PC-3 (cell line): Measurements from ENCODE around the gene MAB21L4. TPM values are rescaled to one million over a fixed set of nuclear protein-coding genes. Genes with fewer than 3 reads are reported as not detected.

ENCODE experiments used
- ATAC-seq: fragments of 200-7000 bp; cut with Tn5 transposase; 2 replicates; pipeline ENCODE4 v1.9.1; 2020; ENCODE audit warnings: mild to moderate bottlenecking, moderate library complexity
- BruUV-seq: library from RNA; stranded (reverse); fragments of 400-500 nt; replicated peaks from 2 replicates; lab custom pipeline; 2021; lab: Mats Ljungman, UMichigan
- CTCF ChIA-PET: fragments of 300-600 bp; sonication (Branson Sonifier 250); formaldehyde crosslinking; loops from one replicate; lab custom pipeline; 2022; ENCODE audit warnings: antibody characterized with exemption; lab: Charles Lee
- POLR2A ChIA-PET: fragments of 300-600 bp; sonication (Branson Sonifier 250); formaldehyde crosslinking; loops from one replicate; lab custom pipeline; 2022; ENCODE audit warnings: antibody characterized with exemption; ENCODE audit not compliant: unreplicated experiment; lab: Charles Lee
- DNase-seq: peaks from one replicate; pipeline ENCODE4 v3.0.0-alpha.2; 2015
- H2AFZ ChIP-seq: fragments of 300-600 bp; sonication (generic); 2 replicates; pipeline ENCODE4 v1.6.0; 2016; ENCODE audit warnings: antibody characterized with exemption, low read length
- H3F3A ChIP-seq: fragments of 300-600 bp; sonication (generic); one replicate; pipeline ENCODE4 v1.6.0; 2017; ENCODE audit warnings: antibody characterized with exemption, low read length, control low read depth, mild to moderate bottlenecking; ENCODE audit not compliant: unreplicated experiment
- H3K27ac ChIP-seq: fragments of 300-600 bp; sonication (generic); 2 replicates; pipeline ENCODE4 v1.5.1; 2016; ENCODE audit warnings: mild to moderate bottlenecking, low read length
- H3K27me3 ChIP-seq: fragments of 300-600 bp; sonication (generic); 2 replicates; pipeline ENCODE4 v1.6.1; 2016; ENCODE audit warnings: low read length, mixed read lengths
- H3K36me3 ChIP-seq: fragments of 300-600 bp; sonication (generic); 2 replicates; pipeline ENCODE4 v1.6.1; 2016; ENCODE audit warnings: low read depth, mixed run types, low read length, mixed read lengths
- H3K4me1 ChIP-seq: fragments of 300-600 bp; sonication (generic); 2 replicates; pipeline ENCODE4 v1.5.1; 2016; ENCODE audit warnings: low read length; ENCODE audit not compliant: insufficient read depth
- H3K4me2 ChIP-seq: fragments of 300-600 bp; sonication (generic); 2 replicates; pipeline ENCODE4 v1.6.0; 2016; ENCODE audit warnings: low read length
- H3K4me3 ChIP-seq: fragments of 300-600 bp; sonication (generic); 2 replicates; pipeline ENCODE4 v1.5.1; 2016; ENCODE audit warnings: mild to moderate bottlenecking, low read length, mixed read lengths
- H3K79me2 ChIP-seq: fragments of 300-600 bp; sonication (generic); 2 replicates; pipeline ENCODE4 v1.6.1; 2017; ENCODE audit warnings: low read length, mixed read lengths
- H3K9ac ChIP-seq: fragments of 300-600 bp; sonication (generic); 2 replicates; pipeline ENCODE4 v1.6.0; 2016; ENCODE audit warnings: mild to moderate bottlenecking, low read length
- H3K9me2 ChIP-seq: fragments of 300-600 bp; sonication (generic); replicated peaks from 2 replicates; pipeline ENCODE4 v1.6.1; 2016; ENCODE audit warnings: mixed run types, low read length, mixed read lengths
- H3K9me3 ChIP-seq: fragments of 300-600 bp; sonication (generic); 2 replicates; pipeline ENCODE4 v1.6.1; 2016; ENCODE audit warnings: low read length, mixed read lengths
- H4K20me1 ChIP-seq: fragments of 300-600 bp; sonication (generic); 2 replicates; pipeline ENCODE4 v1.6.1; 2016; ENCODE audit warnings: low read length, mixed read lengths
- EZH2 ChIP-seq: fragments of 300-600 bp; sonication (generic); IDR thresholded peaks from one replicate; pipeline ENCODE4 v1.6.1; 2017; ENCODE audit warnings: antibody characterized with exemption, mild to moderate bottlenecking, low read length; ENCODE audit not compliant: unreplicated experiment
- EZH2phosphoT487 ChIP-seq: fragments of 300-600 bp; sonication (generic); IDR thresholded peaks from 2 replicates; pipeline ENCODE4 v1.6.1; 2018; ENCODE audit warnings: mild to moderate bottlenecking, antibody characterized with exemption, low read length, borderline replicate concordance
- intact Hi-C: fragments of 100-400 bp; cut with micrococcal nuclease; formaldehyde crosslinking; loops from 2 replicates; pipeline ENCODE4 v1.9.0; 2023
- total RNA-seq: library from RNA; depleted of rRNA; stranded (reverse); fragments of >200 nt; gene quantifications from 2 replicates; pipeline ENCODE4 v1.2.3, GENCODE V29; 2014
- TF ChIP-seq, protein P1 (sequence below): fragments of 300-600 bp; sonication (generic); conservative IDR thresholded peaks from 2 replicates; pipeline ENCODE4 v1.5.1; 2017; ENCODE audit warnings: antibody characterized with exemption, low read depth, mild to moderate bottlenecking, low read length

Gene MAB21L4
- total RNA-seq, 1 experiment from 2014 or later, result 1.0 TPM

DNA sequence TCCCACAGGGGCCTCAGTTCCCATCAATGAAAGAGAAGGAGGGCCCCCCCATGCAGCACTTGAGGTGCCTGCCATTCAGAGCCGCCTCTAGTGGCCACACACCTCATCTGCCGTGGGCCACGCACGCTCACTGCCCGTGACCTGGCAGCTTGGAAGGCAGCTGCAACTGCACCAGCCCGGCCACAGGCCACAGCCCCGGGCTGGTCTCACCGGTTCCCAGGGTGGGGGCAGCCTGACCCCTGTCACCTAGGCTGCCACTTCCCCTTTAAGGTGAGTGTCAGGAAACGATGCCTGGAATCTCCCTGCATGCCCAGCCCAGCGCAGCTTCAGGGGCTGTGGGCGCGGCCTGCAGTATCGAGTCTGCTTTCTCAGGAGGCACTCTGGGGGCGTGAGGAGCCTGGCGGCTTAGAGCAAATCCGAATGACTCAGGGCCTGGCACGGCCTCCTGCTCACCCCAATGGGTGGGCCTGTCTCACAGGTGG is 2.6 kb downstream of the MAB21L4 start:
- Histone ChIP-seq H3K4me1 (peaks cover 20% of the 10 kb centered on the region), H3K4me3 (no peak overlapping the region), H3K4me2 (no peak overlapping the region), H3K9me3 (no peaks in the 10 kb centered on the region), H3K27me3 (no peaks in the 10 kb centered on the region), H3K36me3 (no peaks in the 10 kb centered on the region), H3F3A (no peaks in the 10 kb centered on the region), H3K27ac (no peak overlapping the region), H4K20me1 (no peaks in the 10 kb centered on the region), H2AFZ (no peak overlapping the region), H3K9me2 (no peaks in the 10 kb centered on the region), H3K9ac (no peak overlapping the region), H3K79me2 (no peaks in the 10 kb centered on the region)
- DNase-seq, result peak; percentile 38
- CTCF ChIA-PET, result no interaction called here
- POLR2A ChIA-PET, result no interaction called here
- intact Hi-C loops, result no loop called here
- no TSS peak for BruUV-seq
- TF ChIP-seq EZH2phosphoT487 (no peak), EZH2 (no peak)
- TF ChIP-seq, protein P1, sequence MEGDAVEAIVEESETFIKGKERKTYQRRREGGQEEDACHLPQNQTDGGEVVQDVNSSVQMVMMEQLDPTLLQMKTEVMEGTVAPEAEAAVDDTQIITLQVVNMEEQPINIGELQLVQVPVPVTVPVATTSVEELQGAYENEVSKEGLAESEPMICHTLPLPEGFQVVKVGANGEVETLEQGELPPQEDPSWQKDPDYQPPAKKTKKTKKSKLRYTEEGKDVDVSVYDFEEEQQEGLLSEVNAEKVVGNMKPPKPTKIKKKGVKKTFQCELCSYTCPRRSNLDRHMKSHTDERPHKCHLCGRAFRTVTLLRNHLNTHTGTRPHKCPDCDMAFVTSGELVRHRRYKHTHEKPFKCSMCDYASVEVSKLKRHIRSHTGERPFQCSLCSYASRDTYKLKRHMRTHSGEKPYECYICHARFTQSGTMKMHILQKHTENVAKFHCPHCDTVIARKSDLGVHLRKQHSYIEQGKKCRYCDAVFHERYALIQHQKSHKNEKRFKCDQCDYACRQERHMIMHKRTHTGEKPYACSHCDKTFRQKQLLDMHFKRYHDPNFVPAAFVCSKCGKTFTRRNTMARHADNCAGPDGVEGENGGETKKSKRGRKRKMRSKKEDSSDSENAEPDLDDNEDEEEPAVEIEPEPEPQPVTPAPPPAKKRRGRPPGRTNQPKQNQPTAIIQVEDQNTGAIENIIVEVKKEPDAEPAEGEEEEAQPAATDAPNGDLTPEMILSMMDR, result no peak
- no peak for ATAC-seq

DNA sequence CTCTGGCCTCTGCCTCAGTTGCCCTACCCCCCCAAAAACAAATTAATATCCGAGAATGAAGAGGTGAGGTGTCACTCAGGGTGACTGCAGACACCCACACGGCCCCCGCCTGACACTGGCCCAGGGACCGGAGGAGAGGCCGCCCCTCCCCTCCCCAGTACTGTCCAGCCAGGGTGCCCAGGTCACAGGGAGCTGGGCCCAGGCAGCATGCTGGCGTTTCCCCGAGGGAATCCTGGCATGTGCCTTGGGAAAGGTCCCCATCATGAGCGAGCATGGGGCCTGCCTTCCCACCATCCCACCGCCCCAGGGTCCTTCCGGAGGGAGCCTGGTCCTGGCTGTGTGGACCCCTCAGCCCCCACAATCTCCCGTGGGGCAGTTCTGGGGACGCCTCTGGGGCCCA is 3.0 kb downstream of the MAB21L4 start:
- ATAC-seq, result no peak
- no peaks in the 10 kb centered on the region for H3F3A ChIP-seq
- no peak overlapping the region for H3K27ac ChIP-seq
- no TSS peak for BruUV-seq
- POLR2A ChIA-PET, result no interaction called here
- no peak overlapping the region for H3K4me3 ChIP-seq
- no peaks in the 10 kb centered on the region for H3K79me2 ChIP-seq
- no peak overlapping the region for H3K9ac ChIP-seq
- no peaks in the 10 kb centered on the region for H4K20me1 ChIP-seq
- H3K27me3 ChIP-seq, result no peaks in the 10 kb centered on the region
- H2AFZ ChIP-seq, result no peak overlapping the region
- TF ChIP-seq EZH2phosphoT487 (no peak), EZH2 (no peak)
- TF ChIP-seq, protein P1, result no peak
- H3K4me2 ChIP-seq, result no peak overlapping the region
- no peaks in the 10 kb centered on the region for H3K36me3 ChIP-seq
- intact Hi-C loops, result no loop called here
- DNase-seq, result no peak
- no peaks in the 10 kb centered on the region for H3K9me2 ChIP-seq
- CTCF ChIA-PET, result no interaction called here
- H3K9me3 ChIP-seq, result no peaks in the 10 kb centered on the region
- peaks cover 17% of the 10 kb centered on the region for H3K4me1 ChIP-seq

DNA sequence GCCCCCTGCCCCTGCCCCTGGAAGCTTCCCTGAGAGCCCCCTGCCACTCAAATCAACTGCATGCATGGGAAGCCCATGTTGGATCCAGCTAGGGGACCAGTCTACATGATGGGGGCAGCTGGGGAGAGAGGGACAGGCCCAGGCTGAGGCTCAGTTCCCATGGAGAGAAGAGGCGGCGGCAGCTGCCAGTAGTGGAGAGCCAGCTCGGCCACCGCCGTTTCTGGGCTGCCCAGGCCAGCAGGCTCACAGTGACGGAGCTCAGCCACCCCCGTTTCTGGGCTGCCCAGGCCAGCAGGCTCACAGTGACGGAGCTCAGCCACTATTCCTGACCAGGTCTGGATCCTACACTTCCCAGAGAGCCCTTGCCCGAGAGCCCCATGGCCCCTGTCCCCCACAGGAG is 3.6 kb downstream of the MAB21L4 start:
- Histone ChIP-seq H3K4me2 (no peak overlapping the region), H3K27ac (no peak overlapping the region), H4K20me1 (no peaks in the 10 kb centered on the region), H3K4me1 (peaks cover 15% of the 10 kb centered on the region), H3F3A (no peaks in the 10 kb centered on the region), H3K79me2 (no peaks in the 10 kb centered on the region), H3K9me3 (no peaks in the 10 kb centered on the region), H3K9ac (no peak overlapping the region), H3K27me3 (no peaks in the 10 kb centered on the region), H2AFZ (no peak overlapping the region), H3K4me3 (no peak overlapping the region), H3K36me3 (no peaks in the 10 kb centered on the region), H3K9me2 (no peaks in the 10 kb centered on the region)
- no peak for DNase-seq
- no peak for TF ChIP-seq EZH2
- TF ChIP-seq, protein P1, result no peak
- no peak for TF ChIP-seq EZH2phosphoT487
- ChIA-PET CTCF (no interaction called here), POLR2A (interaction anchor here (0.6 kb wide), 1 partner anchor 29 kb away, joined by 10 read pairs; no protein-coding TSS in a partner anchor)
- no TSS peak for BruUV-seq
- intact Hi-C loops, result no loop called here
- no peak for ATAC-seq
